ENCODE data around the gene MACROD2.
"Not testable (repeated sequence)": the region's sequence is repeated elsewhere in the genome, so short reads cannot be mapped to it uniquely, and the experiment has no call there.

The MACROD2 gene

GRCh38 chr20:14009208-14009607, 13.9 kb downstream of the MACROD2 start:
- H3K4me3 ChIP-seq (ENCODE audit: low read depth, low read length): no peak overlapping the region
- no peak for DNase-seq (ENCODE audit: low read depth)
- TF ChIP-seq CTCF (IDR thresholded peaks at IDR 0.05; ENCODE audit: low read depth, low read length, missing control alignments): no peak
- in situ Hi-C loops (cut with HindIII; ENCODE audit: low sequenced_read_pairs): no loop called here

- in situ Hi-C loops (cut with HindIII; ENCODE audit: low sequenced_read_pairs): no loop called here
- DNase-seq (ENCODE audit: low read depth): no peak
- no peak overlapping the region for H3K4me3 ChIP-seq (ENCODE audit: low read depth, low read length)
- TF ChIP-seq CTCF (IDR thresholded peaks at IDR 0.05; ENCODE audit: low read depth, low read length, missing control alignments): no peak
Observed at GRCh38 chr20:14012671-14013070, 17.4 kb downstream of the MACROD2 start.

- no peak for DNase-seq (ENCODE audit: low read depth)
- H3K4me3 ChIP-seq (ENCODE audit: low read depth, low read length): no peak overlapping the region
- TF ChIP-seq CTCF (IDR thresholded peaks at IDR 0.05; ENCODE audit: low read depth, low read length, missing control alignments): no peak
- in situ Hi-C loops (cut with HindIII; ENCODE audit: low sequenced_read_pairs): no loop called here
Observed at GRCh38 chr20:14030991-14031390, 35.7 kb downstream of the MACROD2 start.

- no peak for TF ChIP-seq CTCF (IDR thresholded peaks at IDR 0.05; ENCODE audit: low read depth, low read length, missing control alignments)
- no peak for DNase-seq (ENCODE audit: low read depth)
- in situ Hi-C loops (cut with HindIII; ENCODE audit: low sequenced_read_pairs): no loop called here
Observed at GRCh38 chr20:14033310-14033709, 38.0 kb downstream of the MACROD2 start.

GRCh38 chr20:14036567-14036966, 41.3 kb downstream of the MACROD2 start:
- in situ Hi-C loops (cut with HindIII; ENCODE audit: low sequenced_read_pairs): no loop called here
- H3K4me3 ChIP-seq (ENCODE audit: low read depth, low read length): no peak overlapping the region
- TF ChIP-seq CTCF (IDR thresholded peaks at IDR 0.05; ENCODE audit: low read depth, low read length, missing control alignments): no peak
- no peak for DNase-seq (ENCODE audit: low read depth)

More at GRCh38 chr20:14033310-14033709, 38.0 kb downstream of the MACROD2 start:
- no peak overlapping the region for H3K4me3 ChIP-seq (ENCODE audit: low read depth, low read length)

- H3K4me3 ChIP-seq (ENCODE audit: low read depth, low read length); DNase-seq (ENCODE audit: low read depth); in situ Hi-C loops (cut with HindIII; ENCODE audit: low sequenced_read_pairs): not testable (repeated sequence)
Observed at GRCh38 chr20:14044712-14045276, 49.5 kb downstream of the MACROD2 start.

GRCh38 chr20:14046534-14046933, 51.2 kb downstream of the MACROD2 start:
- TF ChIP-seq CTCF (IDR thresholded peaks at IDR 0.05; ENCODE audit: low read depth, low read length, missing control alignments): no peak
- in situ Hi-C loops (cut with HindIII; ENCODE audit: low sequenced_read_pairs): no loop called here
- DNase-seq (ENCODE audit: low read depth): no peak

More at GRCh38 chr20:14046534-14046933, 51.2 kb downstream of the MACROD2 start:
- H3K4me3 ChIP-seq (ENCODE audit: low read depth, low read length): no peak overlapping the region

All from astrocyte of the cerebellum (primary cell).